Natural killer cell treated with Interleukin-12 subunit alpha and Interleukin-12 subunit beta and Interleukin-15 and Interleukin-18, amount 100 ng/mL, for 72 hours (primary cell): ENCODE data around the gene MTMR12. TPM values are rescaled to one million over a fixed set of nuclear protein-coding genes. Genes with fewer than 3 reads are reported as not detected.
A peak's percentile ranks its signal among the peaks of the same experiment; 100 is the strongest.

Experiments
- ATAC-seq, 2 donors: fragments of 150-1000 bp; cut with Tn5 transposase in 1 of 2; sonication (Bioruptor Pico), chemical (Tn5 transposase) in 1 of 2; 2 replicates each; pipeline ENCODE4 v1.10.0; 2021
- DNase-seq: peaks from one replicate; pipeline ENCODE4 v3.0.0; 2022; ENCODE audit warnings: low spot score
- H3K27ac Mint-ChIP-seq, 2 donors: 1 replicate in 1 of 2; 2 replicates in 1 of 2; pipeline ENCODE4 v1.8.0; 2022; ENCODE audit warnings: mixed read lengths in 2 of 2, mild to moderate bottlenecking in 1 of 2, moderate library complexity in 1 of 2
- H3K27me3 Mint-ChIP-seq, 2 donors: 1 replicate in 1 of 2; 2 replicates in 1 of 2; pipeline ENCODE4 v1.8.0; 2022; ENCODE audit warnings: mixed read lengths in 2 of 2
- H3K36me3 Mint-ChIP-seq: one replicate; pipeline ENCODE4 v1.8.0; 2022; ENCODE audit warnings: mixed read lengths
- H3K4me1 Mint-ChIP-seq, 2 donors: 1 replicate in 1 of 2; 2 replicates in 1 of 2; pipeline ENCODE4 v1.8.0; 2022; ENCODE audit warnings: low read depth in 2 of 2, mixed read lengths in 2 of 2, mild to moderate bottlenecking in 1 of 2
- H3K4me3 Mint-ChIP-seq: one replicate; pipeline ENCODE4 v1.8.0; 2022; ENCODE audit warnings: mixed read lengths
- H3K9me3 Mint-ChIP-seq: 2 replicates; pipeline ENCODE4 v1.8.0; 2022; ENCODE audit warnings: mixed read lengths
- total RNA-seq, 2 donors: library from RNA; stranded (reverse); gene quantifications; one replicate each; pipeline ENCODE4 v1.2.3, GENCODE V29; 2022

MTMR12 gene
- total RNA-seq, 2 donors from 2014 or later = 28.8 to 31.9 TPM

DNA sequence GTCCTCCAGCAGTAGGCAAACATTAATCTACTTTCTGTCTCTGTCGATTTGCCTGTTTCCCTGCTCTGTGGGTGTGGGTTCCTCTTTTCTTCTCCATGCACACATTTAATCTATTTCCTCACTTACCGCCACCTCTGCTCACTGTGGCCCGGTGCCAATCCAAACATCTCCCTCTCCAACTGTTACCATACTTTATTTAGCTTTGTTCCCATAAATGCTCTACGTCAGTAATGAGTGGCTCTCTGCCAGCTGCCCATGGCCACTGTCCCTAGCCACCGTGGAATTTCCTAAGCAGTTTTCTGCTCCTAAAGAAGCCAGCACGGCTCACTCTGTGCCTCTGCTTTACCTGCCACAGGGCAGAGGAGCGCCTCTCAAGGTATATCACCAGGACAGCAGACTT, 119.1 kb downstream of the MTMR12 start:
- H3K27me3 Mint-ChIP-seq = peaks cover 9 to 14% of the 10 kb centered on the region in 2 donors
- peaks cover 5 to 6% of the 10 kb centered on the region in 2 donors for H3K4me1 Mint-ChIP-seq
- no peak overlapping the region for H3K27ac Mint-ChIP-seq
- no peaks in the 10 kb centered on the region for H3K9me3 Mint-ChIP-seq
- DNase-seq (no peak), ATAC-seq (no peak)
- no peak overlapping the region for H3K4me3 Mint-ChIP-seq
- H3K36me3 Mint-ChIP-seq = no peaks in the 10 kb centered on the region

DNA sequence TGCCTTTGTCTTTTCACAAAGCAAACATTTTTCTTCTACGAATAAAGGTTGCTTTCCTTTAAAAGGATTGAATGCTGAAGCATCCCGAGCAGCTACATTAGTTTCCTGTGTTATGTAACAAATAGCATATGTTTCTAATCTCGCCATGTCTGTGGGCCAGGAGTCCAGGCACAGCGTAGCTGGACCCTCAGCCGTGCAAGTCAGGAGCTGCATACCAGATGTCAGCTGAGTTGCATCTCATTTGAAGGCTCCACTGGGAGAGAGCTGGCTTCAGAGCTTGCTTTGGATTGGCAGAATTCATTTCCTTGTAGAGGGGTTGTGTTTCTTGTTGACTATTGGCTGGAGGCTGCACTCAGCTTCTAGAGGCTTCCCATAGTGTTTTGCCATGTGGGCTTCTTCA, 122.6 kb downstream of the MTMR12 start:
- Mint-ChIP-seq H3K4me3 (no peak overlapping the region), H3K27ac (no peak overlapping the region), H3K9me3 (no peaks in the 10 kb centered on the region), H3K36me3 (no peaks in the 10 kb centered on the region), H3K27me3 (peaks cover 7 to 9% of the 10 kb centered on the region in 2 donors), H3K4me1 (peaks cover 5 to 6% of the 10 kb centered on the region in 2 donors)
- DNase-seq (no peak), ATAC-seq (peak in 1 of 2 donors; percentile 27)

DNA sequence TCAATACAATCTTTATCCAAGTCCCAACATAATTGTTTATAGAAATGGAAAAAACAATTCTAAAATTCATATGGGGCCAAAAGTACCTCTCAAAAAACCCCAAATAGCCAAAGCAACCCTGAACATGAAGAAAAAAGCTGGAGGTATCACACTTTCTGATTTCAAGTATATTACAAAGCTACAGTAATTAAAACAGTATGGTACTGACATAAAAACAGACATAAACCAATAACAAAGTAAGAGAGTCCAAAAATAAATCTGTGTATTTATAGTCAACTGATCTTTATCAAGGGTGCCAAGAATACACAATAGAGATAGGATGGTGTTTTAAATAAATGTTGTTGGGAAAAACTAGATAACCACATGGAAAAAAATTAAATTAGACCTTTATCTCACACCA, 125.1 kb downstream of the MTMR12 start:
- H3K9me3 Mint-ChIP-seq = no peaks in the 10 kb centered on the region
- H3K4me1 Mint-ChIP-seq = peaks cover 6% of the 10 kb centered on the region in 2 donors
- ATAC-seq (no peak), DNase-seq (no peak)
- H3K36me3 Mint-ChIP-seq = no peaks in the 10 kb centered on the region
- H3K27ac Mint-ChIP-seq = no peak overlapping the region
- H3K27me3 Mint-ChIP-seq = no peaks in the 10 kb centered on the region
- no peak overlapping the region for H3K4me3 Mint-ChIP-seq

DNA sequence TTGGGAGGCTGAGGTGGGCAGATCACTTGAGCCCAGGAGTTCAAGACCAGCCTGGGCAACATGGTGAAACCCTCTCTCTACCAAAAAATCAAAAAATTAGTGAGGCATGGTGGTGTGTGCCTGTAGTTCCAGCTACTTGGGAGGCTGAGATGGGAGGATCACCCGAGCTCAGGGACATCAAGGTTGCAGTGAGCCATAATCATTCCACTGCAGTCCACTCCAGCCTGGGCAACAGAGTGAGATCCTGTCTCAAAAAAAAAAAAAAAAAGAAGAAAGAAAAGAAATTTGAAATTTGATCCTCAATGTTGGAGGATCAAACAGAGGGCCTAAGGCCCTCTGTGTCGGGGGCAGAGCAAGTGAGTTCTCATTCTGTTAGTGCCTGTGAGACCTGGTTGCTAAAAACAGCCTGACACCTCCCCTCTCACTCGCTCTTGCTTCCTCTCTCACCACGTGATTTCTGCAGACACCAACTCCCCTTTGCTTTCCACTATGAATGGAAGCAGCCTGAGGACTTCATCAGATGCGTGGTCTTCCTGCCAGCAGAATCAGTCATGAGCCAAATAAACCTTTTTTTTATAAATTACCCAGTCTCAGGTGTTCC, 130.2 kb downstream of the MTMR12 start:
- Mint-ChIP-seq H3K36me3 (no peaks in the 10 kb centered on the region), H3K27ac (peak overlapping the region in 1 of 2 donors; percentile 51), H3K27me3 (no peaks in the 10 kb centered on the region), H3K4me1 (peaks cover 11% of the 10 kb centered on the region in 2 donors), H3K9me3 (no peaks in the 10 kb centered on the region), H3K4me3 (peak overlapping the region; percentile 1)
- no peak for DNase-seq
- peak; percentile 57 to 83 for ATAC-seq

Other genes starting within 250 kb of the MTMR12 start
- gene GOLPH3, start 138.6 kb downstream of the MTMR12 start, total RNA-seq = 10 to 100 TPM; 72.5 to 86.7 TPM
- gene ZFR, start 131.8 kb upstream of the MTMR12 start, total RNA-seq = 10 to 100 TPM; 58.2 to 70.5 TPM